Activated gamma-delta T cell treated with Interleukin-2 at 50 U/mL for 16 hours (primary cell): ENCODE data around the gene RIMS1.

ENCODE experiments used
- DNase-seq: peaks from one replicate; pipeline ENCODE4 v3.0.0-alpha.2; 2020

Gene RIMS1, protein sequence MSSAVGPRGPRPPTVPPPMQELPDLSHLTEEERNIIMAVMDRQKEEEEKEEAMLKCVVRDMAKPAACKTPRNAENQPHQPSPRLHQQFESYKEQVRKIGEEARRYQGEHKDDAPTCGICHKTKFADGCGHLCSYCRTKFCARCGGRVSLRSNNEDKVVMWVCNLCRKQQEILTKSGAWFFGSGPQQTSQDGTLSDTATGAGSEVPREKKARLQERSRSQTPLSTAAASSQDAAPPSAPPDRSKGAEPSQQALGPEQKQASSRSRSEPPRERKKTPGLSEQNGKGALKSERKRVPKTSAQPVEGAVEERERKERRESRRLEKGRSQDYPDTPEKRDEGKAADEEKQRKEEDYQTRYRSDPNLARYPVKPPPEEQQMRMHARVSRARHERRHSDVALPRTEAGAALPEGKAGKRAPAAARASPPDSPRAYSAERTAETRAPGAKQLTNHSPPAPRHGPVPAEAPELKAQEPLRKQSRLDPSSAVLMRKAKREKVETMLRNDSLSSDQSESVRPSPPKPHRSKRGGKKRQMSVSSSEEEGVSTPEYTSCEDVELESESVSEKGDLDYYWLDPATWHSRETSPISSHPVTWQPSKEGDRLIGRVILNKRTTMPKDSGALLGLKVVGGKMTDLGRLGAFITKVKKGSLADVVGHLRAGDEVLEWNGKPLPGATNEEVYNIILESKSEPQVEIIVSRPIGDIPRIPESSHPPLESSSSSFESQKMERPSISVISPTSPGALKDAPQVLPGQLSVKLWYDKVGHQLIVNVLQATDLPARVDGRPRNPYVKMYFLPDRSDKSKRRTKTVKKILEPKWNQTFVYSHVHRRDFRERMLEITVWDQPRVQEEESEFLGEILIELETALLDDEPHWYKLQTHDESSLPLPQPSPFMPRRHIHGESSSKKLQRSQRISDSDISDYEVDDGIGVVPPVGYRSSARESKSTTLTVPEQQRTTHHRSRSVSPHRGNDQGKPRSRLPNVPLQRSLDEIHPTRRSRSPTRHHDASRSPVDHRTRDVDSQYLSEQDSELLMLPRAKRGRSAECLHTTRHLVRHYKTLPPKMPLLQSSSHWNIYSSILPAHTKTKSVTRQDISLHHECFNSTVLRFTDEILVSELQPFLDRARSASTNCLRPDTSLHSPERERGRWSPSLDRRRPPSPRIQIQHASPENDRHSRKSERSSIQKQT (N-terminal part only)

DNA sequence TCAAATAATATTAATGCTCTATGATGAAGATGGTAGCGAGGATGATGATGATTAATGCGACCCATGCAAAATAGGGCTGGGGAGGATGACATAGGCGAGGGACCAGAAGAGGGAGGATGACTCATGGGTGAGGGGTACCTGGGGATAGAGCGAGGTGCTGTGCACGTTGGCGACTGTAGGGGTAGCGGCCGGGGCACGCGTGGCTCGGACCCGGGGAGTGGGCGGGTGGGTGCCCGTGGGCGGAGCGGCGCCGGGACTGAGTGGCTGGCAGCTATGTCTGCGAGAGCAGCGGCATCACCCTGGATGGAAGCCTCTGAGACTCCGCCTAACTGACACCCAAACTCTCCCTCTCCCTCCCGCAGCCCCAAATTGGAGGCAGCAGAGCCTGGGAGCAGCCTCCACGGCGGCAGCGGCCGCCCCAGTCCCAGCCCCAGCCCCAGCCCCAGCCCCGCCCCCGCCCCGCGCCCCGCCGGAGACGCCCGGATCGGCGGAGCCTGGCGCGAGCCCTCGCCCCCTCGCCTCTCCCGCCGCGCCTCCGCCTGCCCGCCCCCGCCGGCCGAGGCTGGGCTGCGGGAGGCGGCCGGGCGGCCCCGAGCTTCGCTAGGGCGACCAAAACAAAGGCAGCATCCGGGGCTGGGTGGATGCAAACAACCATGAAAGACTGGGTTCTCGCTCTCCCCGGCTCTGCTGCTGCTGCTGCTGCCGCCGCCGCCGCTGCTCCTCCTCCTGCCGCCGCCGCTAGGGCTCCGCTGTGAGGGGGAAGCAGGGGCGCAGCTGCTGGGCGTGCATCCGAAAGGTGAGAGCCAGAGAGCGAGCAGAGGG is at the start of gene RIMS1:
RIMS1 (plus strand) TSS at position 367 of the 822 bp plus-strand sequence. CDS start 474 bp downstream, outside the sequence.
- DNase-seq: no peak

DNA sequence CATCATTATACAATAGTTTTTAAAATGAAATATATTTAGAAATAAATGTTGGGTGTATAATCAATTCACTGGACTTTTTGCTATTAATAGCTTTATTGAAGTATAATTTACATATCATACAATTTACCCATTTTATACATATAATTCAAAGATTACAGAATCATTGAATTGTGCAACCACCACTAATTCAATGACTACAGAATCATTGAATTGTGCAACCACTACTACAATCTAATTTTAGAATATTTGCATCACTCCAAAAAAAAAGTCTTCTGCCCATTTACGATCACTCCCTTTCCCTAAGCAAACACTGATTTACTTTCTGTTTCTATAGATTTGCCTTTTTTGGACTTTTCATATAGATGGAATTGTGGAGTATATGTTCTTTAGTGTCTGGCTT is 35.1 kb upstream of the RIMS1 start:
- DNase-seq: no peak

DNA sequence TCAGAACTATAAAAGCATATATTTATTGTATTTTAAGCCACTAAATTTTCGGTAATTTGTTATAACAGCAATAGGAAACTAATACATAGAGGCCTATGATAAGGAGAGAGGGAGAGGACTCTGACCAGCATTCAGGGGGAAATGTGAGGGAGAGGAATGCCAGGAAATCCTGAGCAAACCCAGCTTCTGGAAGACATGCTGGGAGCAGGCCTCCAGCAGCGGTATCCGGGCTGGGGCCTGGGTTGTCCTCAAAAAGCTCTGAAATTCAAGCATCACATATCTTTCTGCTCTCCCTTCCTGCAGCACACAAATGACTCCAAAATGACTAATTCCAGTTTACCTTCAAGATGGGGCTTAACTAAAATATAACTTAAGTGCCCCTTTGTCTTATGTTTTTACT is 33.4 kb upstream of the RIMS1 start:
- DNase-seq: no peak

DNA sequence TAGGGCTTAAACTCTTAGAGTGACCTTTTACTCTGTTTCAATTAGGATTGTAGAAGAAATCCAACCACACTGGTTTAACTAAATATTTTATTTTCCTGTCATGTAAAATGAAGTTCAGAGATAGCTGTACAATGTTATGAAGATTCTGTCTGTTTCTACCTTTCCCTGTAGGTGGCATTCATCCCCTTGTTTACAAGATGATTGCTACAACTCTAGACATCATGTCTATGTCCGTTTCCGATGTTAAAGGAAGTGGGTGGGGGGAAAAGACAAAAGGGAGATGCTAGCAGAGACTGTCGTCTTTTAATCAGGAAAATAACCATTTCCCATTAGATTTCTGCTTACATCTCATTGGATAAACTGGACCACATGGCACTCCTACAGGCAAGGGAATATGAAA is 30.9 kb upstream of the RIMS1 start:
- DNase-seq: no peak

DNA sequence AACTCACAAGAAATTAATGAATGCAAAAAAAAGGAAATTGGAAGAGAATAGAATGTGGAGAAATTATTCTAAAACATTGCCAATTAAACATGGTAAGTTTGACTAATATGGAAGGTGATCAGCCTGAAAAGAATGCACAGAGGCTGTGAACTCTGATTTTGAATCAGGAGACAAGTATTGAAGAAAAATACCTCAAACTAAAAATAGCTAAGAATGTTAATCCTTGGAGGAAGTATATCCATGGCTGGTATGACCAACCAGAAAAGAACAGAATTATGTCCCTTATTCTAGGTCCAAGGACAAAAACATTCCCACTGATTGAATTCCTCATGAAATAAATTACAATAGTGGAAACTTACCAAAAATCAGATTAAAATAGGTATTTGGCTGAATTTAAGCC is 7.3 kb upstream of the RIMS1 start:
- DNase-seq: no peak

DNA sequence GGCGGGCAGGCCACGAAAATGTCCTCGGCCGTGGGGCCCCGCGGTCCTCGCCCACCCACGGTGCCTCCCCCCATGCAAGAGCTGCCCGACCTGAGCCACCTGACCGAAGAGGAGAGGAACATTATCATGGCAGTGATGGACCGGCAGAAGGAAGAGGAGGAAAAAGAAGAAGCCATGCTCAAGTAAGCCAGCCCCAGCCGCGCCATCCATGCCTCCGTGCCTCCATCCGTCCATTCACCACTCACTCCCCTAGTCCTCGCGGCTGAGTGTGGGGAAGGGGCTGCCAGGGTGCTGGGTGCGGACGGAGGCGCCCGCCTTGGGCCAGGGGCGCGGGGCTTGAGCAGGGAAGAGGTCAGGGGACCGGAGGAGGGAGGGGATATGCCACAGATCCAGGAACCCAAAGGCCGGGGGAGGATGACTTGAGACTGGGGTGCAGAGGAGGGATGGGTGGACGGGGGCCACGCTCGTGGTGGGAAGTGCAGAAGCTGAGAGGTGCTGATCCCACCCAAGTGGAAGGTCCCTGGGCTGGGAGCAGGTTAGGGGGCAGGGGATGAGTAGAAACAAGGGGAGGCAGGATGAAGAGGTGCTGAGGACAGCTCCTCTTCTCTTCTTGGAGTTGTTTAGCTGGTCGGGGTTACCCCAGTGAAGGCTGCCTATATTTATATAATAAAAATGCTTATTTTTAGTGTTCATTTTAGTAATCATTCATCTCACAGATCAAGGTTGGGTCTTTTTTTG is 825 bp downstream of the RIMS1 start:
- no peak for DNase-seq

DNA sequence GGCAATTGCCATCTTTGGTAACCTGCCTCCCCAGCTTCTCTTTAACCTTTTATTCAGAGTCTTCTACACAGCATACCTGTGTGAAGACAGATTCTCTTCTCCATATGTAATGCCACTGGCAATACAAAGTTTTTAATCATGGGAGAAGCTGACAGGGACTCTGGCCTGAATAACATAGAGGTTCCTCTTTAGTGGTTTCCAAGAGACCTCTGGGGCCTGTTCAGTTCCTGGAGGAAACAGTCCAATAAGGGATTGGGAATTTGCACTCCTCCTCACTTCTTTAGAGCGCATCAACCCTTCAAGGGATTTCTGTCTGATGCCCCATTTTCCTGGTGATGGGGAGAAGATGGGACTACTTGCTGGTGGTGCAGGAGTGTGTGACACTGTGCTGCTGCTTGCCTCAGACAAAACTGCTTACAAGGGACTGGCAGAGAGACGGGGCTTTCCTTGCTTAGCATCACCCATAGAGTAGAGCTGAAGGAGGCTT is 1.4 kb downstream of the RIMS1 start:
- DNase-seq: no peak

DNA sequence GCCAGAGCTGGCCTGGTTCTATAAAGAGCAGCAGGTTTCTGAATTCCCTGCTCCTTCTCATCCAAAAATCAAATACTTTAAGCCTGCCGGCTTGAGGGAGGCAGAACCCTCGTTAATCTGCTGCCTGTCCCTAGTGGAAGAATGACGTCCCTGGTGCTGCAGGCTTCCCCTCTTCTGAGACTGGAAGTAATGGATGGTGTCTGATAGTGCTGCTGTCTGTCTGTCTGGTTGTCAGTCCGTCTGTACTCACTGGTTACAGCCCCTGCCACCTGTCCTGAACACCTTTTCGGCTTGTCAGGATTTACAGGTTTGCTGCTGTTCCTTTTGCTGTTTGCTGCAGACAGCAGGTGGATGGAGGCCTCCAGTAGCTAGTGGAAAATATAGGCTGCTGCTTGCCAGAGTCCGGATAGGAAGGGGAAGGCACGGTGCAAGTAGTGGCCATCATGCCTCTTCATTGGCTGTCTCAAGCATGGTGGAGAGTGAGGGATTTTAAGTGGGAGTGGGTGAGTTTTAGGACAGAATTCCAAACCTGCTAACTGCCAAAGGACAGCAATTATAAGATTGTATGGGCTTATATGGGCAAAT is 2.5 kb downstream of the RIMS1 start:
- DNase-seq: no peak

DNA sequence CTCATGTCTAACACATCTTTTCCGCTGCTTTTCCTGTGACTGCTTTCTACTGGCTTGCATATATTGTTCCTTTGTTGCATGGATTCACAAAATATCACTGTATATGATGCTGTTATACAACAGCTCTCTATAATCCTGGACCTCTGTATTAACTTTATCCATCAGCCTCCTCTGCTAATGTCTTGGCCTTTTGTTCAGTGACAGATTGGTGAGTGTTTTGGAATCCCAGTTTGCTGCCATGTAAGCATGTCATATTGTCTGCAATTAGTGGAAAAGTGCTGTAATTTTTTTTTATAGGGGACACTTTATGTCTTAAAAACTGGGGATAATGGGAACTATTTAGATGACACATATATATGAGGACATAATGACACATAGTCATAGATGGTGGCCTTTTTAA is 3.0 kb downstream of the RIMS1 start:
- no peak for DNase-seq

DNA sequence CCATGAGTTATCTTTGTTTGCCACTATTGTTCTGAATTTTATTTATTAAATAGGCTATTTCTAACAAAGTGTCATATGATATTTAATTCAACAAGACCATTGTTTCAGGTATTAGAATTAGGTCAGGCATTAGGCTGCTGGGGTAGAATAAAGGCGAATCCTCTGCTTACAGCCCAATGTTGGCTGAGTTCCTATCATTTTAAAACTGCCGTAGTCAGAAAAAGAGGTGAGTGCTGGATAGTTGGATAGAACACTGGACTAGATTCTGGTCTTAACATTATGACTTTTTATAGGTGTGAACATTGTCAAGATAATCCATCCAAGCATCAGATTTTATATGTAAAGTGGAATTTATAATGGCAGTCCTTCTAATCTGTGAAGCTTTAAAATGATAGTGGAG is 6.3 kb downstream of the RIMS1 start:
- DNase-seq: no peak

DNA sequence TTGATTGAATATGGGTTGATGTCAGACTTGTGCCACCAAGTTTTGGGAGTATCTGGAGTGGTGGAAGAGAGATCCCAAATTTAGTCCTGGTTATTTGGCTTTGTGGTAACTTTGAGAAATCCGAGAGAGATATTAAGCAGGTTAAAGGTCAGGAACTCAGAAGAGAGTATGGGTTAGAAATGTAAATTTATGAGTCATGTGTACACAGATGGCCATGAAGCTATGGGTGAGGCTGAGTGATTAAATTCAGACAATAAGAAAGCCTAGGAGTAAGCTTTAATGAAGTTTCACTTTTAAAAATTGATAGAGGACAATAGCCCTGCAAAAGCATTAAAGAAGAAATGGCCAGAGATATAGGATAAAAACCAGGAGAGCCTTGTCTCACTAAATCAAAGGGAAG is 14.3 kb downstream of the RIMS1 start:
- no peak for DNase-seq

DNA sequence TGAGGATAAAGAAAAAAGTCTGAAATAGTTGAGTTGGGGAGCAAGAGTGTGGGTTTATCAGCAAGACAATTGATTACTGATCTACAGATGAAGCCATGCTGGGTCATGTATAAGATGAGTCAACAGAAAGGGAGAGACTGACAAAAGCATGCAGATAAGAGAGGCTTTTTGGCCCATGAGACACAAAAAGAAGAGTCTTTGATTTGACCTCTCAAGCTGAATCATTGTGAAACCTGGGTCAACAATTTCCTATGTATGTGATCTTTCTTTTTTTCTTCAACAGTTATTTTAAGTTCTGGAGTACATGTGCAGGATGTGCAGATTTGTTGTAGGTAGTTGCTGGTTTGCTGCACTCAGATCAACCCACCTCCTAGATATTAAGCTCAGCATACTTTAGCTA is 15.9 kb downstream of the RIMS1 start:
- no peak for DNase-seq

DNA sequence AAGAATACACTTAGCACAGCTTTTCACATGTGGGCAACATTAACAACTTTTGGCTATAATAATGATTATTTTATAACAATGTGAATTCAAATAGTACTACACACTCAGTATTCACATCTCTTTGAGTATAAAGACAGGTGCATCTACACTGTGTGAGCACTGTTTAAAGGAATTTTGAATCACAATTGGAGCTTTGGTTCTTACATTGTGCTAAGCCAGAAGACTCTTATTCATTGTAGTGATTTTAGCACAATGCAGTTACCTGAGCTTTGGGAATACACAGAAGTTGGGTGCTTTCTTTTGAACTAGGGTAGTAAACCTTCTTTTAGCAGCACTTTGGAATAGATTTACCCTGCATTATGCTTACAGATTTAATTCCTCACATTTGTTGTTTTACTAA is 20.5 kb downstream of the RIMS1 start:
- DNase-seq: no peak

DNA sequence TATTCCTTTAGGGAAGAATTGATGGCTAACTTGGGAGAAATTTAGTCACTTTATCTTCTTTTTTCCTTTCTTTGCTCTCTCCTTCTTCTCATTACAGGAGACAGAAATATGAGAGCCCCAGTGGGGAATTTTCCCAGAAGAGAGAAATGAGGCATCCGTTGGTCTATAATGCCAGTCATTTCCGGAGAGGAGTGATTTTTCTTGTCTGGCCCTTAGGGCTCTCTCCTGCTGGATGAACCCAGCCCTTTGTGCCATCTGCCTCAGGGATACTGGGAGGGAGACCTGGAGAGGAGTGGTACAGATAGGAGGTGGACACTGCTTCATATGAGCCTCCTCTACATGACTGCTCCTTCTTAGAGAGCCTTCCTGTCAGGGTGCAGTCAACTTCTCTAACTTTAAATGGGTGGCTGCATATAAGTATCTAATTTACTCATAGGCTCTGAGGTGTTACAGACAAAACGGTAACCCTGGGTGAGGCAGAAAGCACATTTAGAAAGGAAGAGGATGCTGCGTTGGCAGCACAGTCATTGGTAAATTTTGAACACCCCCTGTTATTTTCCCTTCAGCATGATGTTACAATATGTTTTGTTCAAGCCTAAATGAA is 21.9 kb downstream of the RIMS1 start:
- DNase-seq: no peak

DNA sequence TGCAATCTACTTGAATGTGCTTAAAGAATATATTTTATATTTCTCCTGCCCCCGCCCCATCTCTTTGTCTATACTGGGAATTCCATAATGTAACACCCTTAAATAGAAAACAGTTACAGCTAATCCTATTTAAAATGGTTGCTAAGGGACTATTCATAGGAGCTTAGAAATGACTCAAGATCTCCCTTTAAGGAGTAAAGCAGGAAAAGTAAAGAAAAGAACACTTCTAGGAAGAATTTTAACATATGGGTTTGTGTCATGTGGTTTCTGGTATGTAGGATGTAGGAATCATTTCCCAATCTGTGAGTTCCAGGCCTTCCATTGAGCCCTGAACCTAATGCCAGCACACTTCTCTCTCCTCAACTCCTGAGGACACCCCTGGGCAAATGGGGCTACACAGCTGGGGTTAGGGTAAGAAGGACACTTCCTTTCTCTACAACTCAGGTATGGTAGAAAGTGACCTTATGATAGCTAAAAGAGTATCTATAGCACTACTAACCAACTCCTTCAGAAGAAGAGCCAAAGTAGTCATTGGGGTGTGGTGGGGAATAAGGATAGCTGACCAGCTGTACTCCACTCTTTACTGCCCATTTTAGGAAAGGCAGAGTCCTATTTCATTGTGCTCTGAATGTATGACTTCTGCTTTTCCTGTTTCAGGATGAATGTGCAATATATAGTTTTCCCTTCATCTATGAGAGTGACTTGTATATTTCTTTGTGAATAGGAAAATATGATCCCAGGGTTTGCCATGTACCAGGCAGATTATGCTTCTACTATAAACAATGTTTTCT is 27.3 kb downstream of the RIMS1 start:
- DNase-seq: no peak

DNA sequence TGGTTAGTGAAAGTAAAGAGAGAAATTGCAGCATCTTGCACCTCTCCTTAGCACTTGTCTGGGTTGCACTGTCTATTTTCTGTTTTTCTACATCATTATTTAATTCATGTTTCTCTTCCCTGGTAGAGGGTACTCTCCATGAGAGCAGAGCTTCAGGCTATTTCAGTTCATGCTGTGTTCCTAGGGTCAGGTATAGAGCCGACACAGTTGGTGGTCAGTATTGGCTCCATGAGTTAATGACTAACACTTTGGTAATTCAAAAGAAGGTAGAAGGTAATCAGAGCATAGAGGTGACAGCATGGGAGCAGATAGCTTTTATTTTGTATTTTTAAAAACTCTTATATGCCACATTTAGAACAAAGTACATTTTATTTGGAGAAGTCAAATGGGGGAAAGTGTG is 42.7 kb downstream of the RIMS1 start:
- no peak for DNase-seq

DNA sequence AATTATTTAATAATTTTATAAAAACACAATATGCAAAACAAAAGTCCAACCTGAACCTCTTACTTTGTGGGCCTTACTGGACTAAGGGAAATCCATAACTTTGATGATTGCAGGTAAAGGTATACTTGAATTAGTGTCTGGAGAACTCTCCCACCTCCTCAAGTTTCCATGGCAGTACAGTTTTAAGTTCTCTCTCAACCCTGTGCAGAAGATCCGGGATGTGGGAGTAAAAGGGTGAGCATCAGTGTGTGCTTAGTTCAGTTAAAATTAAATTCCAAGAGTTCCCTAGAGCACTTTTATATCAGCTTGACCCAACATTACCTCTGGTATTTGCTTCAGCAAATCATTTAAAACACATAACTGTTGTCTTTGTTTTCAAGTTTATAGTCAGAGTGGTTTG is 47.5 kb downstream of the RIMS1 start:
- DNase-seq: no peak

DNA sequence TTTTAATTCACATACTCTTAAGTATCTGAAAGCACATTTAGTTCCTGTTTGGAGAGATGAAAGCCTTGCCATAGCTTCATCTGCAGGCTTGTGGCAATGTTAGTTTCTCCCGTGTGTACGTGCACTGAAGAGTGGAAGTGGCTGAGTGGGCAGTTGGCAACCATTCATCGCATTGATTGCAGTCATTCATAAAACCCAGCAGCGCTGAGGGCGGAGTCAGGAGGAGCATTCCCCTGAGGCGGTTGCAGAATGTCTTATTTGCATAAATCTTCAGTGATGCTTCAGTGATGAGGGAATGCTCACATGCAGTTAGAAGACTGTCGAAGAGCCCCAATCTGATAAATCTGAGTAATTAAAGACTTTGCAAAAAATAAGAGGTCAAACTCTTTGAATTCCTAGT is 79.1 kb downstream of the RIMS1 start:
- DNase-seq: no peak

DNA sequence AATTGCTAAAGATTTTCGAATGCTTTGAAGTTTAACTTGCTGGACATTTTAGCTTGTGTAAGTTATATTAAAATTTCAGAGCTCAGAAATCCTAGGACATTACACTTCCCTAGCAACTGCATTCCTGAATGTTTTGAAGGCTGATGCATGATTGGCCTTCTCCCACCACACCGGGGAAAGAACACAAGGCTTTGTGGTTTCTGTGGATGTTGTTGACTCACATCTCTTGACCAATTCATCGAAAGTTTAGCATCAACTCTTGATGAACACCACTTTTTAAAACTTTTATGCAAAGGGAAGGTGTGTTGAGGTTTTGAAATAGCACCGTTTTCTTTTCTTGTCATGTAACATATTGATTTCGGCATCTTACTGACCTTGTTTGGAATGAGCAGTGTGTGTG is 81.1 kb downstream of the RIMS1 start:
- DNase-seq: no peak

DNA sequence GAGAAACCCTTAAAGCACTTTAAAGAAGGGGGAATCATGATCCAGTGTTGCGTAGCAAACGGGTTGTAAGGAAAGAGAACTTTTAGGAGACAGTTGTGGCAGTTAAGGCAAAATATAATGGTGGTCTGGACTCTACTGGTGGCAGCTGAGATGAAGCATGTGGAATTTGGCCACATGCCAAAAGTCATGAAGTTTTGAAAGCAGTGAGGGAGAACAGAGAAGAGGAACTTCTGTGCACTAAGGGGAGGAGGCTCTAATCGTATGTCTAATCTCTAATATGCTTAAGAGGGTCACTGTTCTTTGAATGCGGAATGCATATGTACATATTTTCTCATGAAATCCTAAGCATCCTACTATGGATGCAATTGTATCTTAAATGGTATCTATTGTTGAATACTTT is 91.5 kb downstream of the RIMS1 start:
- DNase-seq: no peak
